ENCODE measurements around the gene SEL1L3. TPM values are rescaled to one million over a fixed set of nuclear protein-coding genes. Genes with fewer than 3 reads are reported as not detected.

SEL1L3 gene
- total RNA-seq, 1 donor, result 83.6 TPM

GRCh38 chr4:25830548-25830947 lies 32.2 kb downstream of the SEL1L3 start:
- H2AFZ ChIP-seq (ENCODE audit: low read length), result no peak overlapping the region
- H3K27me3 ChIP-seq (ENCODE audit: insufficient read depth, low read length), result no peaks in the 10 kb centered on the region
- no peak overlapping the region for H3K4me3 ChIP-seq (ENCODE audit: insufficient read depth, low read length)
- H3K4me1 ChIP-seq (ENCODE audit: insufficient read depth, low read length), result peaks cover 7% of the 10 kb centered on the region
- peaks cover 13% of the 10 kb centered on the region for H3K36me3 ChIP-seq (ENCODE audit: insufficient read depth, low read length)
- H3K4me2 ChIP-seq (ENCODE audit: insufficient read depth, low read length), result no peak overlapping the region
- H3K79me2 ChIP-seq (ENCODE audit: insufficient read depth, low read length), result no peaks in the 10 kb centered on the region
- no peak for DNase-seq (ENCODE audit: insufficient read length, low spot score, missing footprints)
- no peaks in the 10 kb centered on the region for H4K20me1 ChIP-seq (ENCODE audit: insufficient read depth, low read length)
- no peaks in the 10 kb centered on the region for H3K9me3 ChIP-seq (ENCODE audit: low read depth, low read length)
- no peak overlapping the region for H3K27ac ChIP-seq (ENCODE audit: low read depth, low read length)
- TF ChIP-seq CTCF (IDR thresholded peaks at IDR 0.05; ENCODE audit: extremely low read depth, low read depth, low read length), result no peak

- H3K4me3 ChIP-seq (ENCODE audit: insufficient read depth, low read length), result no peak overlapping the region
- H3K27ac ChIP-seq (ENCODE audit: low read depth, low read length), result no peak overlapping the region
- no peak for DNase-seq (ENCODE audit: insufficient read length, low spot score, missing footprints)
- no peak overlapping the region for H2AFZ ChIP-seq (ENCODE audit: low read length)
- no peak for TF ChIP-seq CTCF (IDR thresholded peaks at IDR 0.05; ENCODE audit: extremely low read depth, low read depth, low read length)
- H3K79me2 ChIP-seq (ENCODE audit: insufficient read depth, low read length), result no peaks in the 10 kb centered on the region
- H4K20me1 ChIP-seq (ENCODE audit: insufficient read depth, low read length), result no peaks in the 10 kb centered on the region
- no peaks in the 10 kb centered on the region for H3K9me3 ChIP-seq (ENCODE audit: low read depth, low read length)
- H3K27me3 ChIP-seq (ENCODE audit: insufficient read depth, low read length), result no peaks in the 10 kb centered on the region
- H3K4me2 ChIP-seq (ENCODE audit: insufficient read depth, low read length), result no peak overlapping the region
- H3K4me1 ChIP-seq (ENCODE audit: insufficient read depth, low read length), result peaks cover 7% of the 10 kb centered on the region
- H3K36me3 ChIP-seq (ENCODE audit: insufficient read depth, low read length), result peaks cover 11% of the 10 kb centered on the region
Measured at GRCh38 chr4:25827897-25828296, 34.9 kb downstream of the SEL1L3 start.

GRCh38 chr4:25827373-25827772 lies 35.4 kb downstream of the SEL1L3 start:
- Histone ChIP-seq H4K20me1 (ENCODE audit: insufficient read depth, low read length) (no peaks in the 10 kb centered on the region), H3K27ac (ENCODE audit: low read depth, low read length) (no peak overlapping the region), H3K79me2 (ENCODE audit: insufficient read depth, low read length) (no peaks in the 10 kb centered on the region), H2AFZ (ENCODE audit: low read length) (no peak overlapping the region), H3K4me2 (ENCODE audit: insufficient read depth, low read length) (no peak overlapping the region), H3K9me3 (ENCODE audit: low read depth, low read length) (no peaks in the 10 kb centered on the region), H3K36me3 (ENCODE audit: insufficient read depth, low read length) (peaks cover 13% of the 10 kb centered on the region), H3K4me1 (ENCODE audit: insufficient read depth, low read length) (peaks cover 2% of the 10 kb centered on the region), H3K27me3 (ENCODE audit: insufficient read depth, low read length) (no peaks in the 10 kb centered on the region), H3K4me3 (ENCODE audit: insufficient read depth, low read length) (no peak overlapping the region)
- DNase-seq (ENCODE audit: insufficient read length, low spot score, missing footprints), result peak; percentile 15
- no peak for TF ChIP-seq CTCF (IDR thresholded peaks at IDR 0.05; ENCODE audit: extremely low read depth, low read depth, low read length)

GRCh38 chr4:25826074-25826752 lies 36.6 kb downstream of the SEL1L3 start:
- H3K27me3 ChIP-seq (ENCODE audit: insufficient read depth, low read length), result no peaks in the 10 kb centered on the region
- H2AFZ ChIP-seq (ENCODE audit: low read length), result no peak overlapping the region
- H3K9me3 ChIP-seq (ENCODE audit: low read depth, low read length), result no peaks in the 10 kb centered on the region
- H4K20me1 ChIP-seq (ENCODE audit: insufficient read depth, low read length), result no peaks in the 10 kb centered on the region
- H3K36me3 ChIP-seq (ENCODE audit: insufficient read depth, low read length), result peaks cover 21% of the 10 kb centered on the region
- no peaks in the 10 kb centered on the region for H3K4me1 ChIP-seq (ENCODE audit: insufficient read depth, low read length)
- H3K4me3 ChIP-seq (ENCODE audit: insufficient read depth, low read length), result no peak overlapping the region
- H3K27ac ChIP-seq (ENCODE audit: low read depth, low read length), result no peak overlapping the region
- no peaks in the 10 kb centered on the region for H3K79me2 ChIP-seq (ENCODE audit: insufficient read depth, low read length)
- H3K4me2 ChIP-seq (ENCODE audit: insufficient read depth, low read length), result no peak overlapping the region
- no peak for DNase-seq (ENCODE audit: insufficient read length, low spot score, missing footprints)
- no peak for TF ChIP-seq CTCF (IDR thresholded peaks at IDR 0.05; ENCODE audit: extremely low read depth, low read depth, low read length)

All from osteoblast (primary cell).